GM18870 (cell line): ENCODE data around the gene OR51B5.
"Not testable (repeated sequence)": the region's sequence is repeated elsewhere in the genome, so short reads cannot be mapped to it uniquely, and the experiment has no call there.

Experiments
- ATAC-seq: cut with Tn5 transposase; IDR thresholded peaks from one replicate; pipeline ENCODE4 v1.9.1; 2021; ENCODE audit warnings: moderate library complexity; ENCODE audit not compliant: unreplicated experiment

OR51B5 gene, protein sequence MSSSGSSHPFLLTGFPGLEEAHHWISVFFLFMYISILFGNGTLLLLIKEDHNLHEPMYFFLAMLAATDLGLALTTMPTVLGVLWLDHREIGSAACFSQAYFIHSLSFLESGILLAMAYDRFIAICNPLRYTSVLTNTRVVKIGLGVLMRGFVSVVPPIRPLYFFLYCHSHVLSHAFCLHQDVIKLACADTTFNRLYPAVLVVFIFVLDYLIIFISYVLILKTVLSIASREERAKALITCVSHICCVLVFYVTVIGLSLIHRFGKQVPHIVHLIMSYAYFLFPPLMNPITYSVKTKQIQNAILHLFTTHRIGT

DNA sequence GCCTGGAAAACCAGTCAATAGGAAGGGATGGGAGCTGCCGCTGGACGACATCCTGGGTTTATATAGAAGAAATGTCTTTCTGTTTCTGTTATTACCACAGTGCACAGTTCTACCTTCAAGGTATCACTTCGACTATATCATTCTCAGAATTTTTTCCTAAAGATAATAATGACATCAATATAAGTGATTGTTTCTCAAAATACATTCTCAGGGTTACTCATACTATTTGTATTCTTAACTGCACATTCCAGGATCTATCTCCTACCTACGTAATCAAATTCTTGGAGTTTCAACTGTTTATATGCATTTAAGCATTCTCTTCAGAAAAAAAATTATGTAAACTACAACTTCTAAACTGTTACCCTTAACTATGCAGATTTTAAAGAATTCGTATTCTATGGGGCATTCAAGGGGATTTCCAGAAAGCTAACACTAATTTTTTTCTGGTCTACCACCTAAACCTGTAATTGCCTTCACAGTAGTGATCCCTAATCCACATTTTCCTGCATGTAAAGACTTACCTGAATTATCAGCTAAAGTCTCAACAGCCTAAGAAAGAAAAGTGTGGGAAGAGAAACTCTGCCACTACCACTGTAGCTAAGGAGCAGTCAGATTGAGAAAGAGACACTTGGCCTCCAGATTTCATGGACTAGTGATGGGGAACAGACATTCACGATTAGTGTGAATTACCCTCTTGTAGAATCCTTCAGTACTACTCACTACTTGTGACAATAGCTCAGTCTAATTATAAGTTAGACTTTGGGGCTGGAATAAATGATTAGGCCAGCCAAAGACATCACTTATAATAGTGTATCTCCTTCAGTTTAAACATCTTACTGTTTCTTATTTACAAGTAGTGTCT is at the start of gene OR51B5:
Gene OR51B5 (minus strand): TSS at position 51 of the 862 bp plus-strand sequence. CDS start 0 bp downstream, at position 51.
- ATAC-seq = no peak

DNA sequence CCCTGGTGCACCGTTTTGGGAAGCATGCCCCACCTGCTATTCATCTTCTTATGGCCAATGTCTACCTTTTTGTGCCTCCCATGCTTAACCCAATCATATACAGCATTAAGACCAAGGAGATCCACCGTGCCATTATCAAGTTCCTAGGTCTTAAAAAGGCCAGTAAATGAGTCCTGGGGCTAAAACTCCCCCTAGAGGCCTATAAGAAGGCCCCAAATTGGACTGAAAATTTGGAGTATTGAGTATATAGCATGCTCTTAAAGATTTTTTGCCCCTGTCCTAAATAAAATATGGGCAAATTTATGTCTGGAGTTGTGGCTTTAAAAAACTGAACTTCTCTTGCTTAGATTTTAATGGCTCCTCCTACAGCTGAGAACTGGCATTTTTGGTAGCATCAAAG is 46.9 kb upstream of the OR51B5 start:
- ATAC-seq = no peak

DNA sequence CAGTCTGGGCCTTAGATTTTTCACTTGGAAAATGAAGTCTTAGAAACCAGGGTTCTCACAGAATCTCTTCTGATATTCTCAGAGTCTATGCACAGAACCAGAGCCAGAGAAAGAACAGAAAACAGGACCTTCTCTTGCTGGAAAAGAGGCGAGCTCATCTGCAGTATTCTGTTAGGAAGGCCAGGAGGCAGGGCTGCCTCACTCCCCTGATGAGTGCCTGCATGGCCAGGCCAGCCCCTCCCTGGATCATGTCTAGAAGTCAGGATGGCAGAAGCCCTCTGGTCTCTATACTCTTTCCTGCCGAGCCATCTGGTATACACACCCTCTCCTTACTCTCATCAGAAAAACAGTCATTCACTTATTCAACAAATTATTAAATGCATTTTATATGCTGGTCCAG is 41.0 kb upstream of the OR51B5 start:
- no peak for ATAC-seq

DNA sequence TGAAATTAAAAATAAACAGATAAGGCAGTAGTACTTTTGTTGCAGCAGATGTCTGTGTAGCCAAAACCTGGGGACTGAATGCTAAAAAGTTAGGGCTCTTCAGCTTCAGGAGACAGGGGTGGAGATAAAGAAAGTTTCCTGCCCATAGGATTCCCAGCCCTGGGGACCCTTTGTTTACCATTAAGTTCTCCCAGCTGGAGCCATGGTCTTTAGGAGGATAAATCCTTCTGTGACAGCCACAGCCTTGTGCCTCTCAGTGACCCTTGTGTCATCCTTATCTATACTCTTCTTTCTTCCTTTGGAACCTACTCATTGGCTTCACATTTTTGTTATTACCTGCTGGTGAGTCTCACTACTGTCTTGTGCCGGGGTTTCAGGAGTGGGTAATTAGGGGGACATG is 40.3 kb upstream of the OR51B5 start, which contains the start of gene OR51M1:
Gene OR51M1 (plus strand): TSS at position 237 of the 400 bp plus-strand sequence. CDS start 5,587 bp downstream, outside the sequence.
- ATAC-seq = no peak

DNA sequence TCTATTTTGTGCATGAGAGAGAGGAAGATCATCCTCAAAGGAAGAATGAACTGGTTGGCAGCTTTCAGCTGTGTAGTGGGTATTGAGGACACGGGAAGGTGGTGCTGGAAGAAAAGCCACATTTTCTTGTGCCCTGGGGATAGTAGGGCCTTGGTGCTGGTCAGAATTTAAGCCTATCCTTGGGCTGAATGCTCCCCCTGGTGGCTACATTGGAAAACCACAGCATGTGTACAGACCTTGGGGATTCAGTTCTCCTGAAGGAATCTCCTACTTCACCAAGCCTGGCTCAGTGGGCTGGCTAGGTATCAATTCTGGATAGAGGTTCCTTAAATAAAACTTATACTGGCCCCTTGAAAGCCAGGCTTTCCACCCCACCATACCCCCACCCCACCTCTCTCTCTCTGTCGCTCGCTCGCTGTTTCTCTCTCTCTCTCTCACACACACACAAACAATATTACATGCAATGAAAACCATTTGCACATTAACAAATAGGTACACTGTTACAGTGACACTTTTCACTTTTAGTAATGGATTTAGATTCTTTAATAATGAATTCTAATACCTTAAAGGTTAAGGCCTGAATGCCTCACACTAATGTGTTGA is 37.5 kb upstream of the OR51B5 start:
- ATAC-seq = peak; percentile 86

DNA sequence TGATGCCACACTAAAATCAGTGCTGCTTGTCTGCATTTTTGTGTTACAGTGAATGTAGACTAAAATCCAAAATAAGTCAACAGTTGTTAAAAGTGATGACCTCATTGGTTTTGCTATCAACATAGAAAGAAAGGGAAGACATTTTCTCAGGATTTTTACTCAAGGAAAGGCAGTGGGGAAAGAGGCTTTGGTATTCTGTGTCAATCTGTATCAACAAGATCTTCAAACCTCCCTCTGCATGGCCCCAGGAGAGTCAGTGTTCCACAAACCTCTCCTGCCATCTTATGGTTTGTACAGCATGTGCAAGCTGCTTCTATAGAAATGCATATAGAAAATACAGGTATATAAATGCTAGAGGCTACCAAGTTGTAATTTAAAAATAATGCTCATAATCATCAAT is 26.5 kb upstream of the OR51B5 start:
- peak; percentile 52 for ATAC-seq

DNA sequence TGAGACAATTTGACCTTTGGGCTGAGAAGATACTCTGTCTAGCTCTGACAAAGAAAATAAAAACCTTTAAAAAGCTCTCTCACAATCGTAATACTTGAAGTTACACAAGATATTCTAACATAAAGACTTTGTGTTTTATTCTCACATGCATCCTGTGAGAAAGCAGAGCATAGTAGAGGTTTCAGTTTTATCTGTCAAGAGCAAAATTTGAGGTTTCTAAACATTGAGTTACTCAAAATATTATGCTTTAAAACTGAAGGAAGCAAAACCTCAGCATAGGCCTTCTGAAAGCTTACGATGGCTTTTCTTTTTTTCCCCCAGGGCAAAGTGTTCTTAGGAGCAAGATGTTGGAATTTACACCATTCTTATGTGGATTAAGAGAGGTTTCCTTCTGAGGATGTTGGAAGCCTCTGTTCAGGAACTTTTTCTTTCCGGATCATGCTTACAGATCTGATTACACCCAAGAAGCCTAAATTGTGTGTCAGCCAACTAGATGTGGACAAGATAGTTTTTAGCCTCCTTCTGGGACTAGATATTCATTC is 25.2 kb upstream of the OR51B5 start:
- ATAC-seq = peak; percentile 56

DNA sequence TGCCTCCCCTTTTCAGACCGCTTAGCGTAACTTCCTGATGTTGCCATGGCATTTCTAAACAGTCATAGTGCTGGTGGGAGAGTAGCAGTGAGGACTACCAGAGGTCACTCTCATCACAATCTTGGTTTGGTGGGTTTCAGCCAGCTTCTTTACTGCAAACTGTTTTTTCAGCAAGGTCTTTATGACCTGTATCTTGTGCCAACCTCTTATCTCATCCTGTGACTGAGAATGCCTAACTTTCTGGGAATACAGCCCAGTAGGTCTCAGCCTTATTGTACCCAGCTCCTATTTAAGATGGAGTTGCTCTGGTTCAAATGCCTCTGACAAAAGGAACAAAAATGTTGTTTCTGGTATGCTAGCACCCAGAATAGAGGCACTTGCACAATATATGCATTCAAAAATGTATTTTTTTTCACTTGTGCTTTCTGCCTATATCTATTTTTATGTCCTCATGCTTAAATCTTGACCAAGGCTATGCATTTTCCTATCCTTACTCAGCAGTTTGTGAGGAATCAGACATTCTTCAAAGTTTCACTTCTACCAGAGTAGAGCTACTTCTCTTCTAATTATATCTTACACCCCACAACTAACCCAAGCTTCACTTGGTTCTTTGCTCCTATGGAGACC is 24.2 kb upstream of the OR51B5 start:
- no peak for ATAC-seq

GRCh38 chr11:5366856-5367255 is 23.5 kb upstream of the OR51B5 start:
- no peak for ATAC-seq

DNA sequence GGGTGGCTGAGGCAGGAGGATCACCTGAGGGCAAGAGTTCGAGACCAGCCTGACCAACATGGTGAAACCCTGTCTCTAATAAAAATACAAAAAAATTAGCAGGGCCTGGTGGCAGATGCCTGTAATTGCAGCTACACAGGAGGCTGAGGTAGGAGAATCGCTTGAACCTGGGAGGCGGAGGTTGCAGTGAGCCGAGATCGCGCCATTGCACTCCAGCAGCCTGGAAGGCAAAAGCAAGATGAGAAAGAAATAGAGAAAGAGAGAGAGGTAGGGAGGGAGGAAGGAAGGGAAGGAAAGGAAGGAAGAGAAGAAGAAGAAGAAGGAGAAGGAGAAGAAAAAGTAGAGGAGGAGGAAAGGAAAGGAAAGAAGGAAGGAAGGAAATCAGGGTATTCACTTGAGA is 23.0 kb upstream of the OR51B5 start:
- ATAC-seq = not testable (repeated sequence)

DNA sequence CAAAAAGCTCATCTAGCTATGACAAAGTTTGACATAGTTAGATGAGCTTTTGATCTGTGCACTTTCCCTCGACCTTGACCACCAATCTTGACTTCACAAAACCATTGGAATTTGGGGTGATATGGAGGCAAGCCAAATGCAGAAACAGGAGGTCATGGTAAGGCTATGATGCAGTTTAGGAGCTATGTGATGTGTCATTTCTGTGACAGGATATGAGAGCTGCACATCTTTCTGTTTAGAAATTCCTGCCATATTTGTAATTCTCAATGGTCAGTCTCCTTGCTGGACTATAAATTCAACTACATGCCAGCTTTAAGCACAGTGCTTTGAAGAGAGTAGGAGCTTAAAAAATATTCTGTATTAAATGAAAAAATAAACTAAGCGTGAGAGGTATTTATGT is 20.9 kb upstream of the OR51B5 start:
- ATAC-seq = no peak

- no peak for ATAC-seq
These were observed 20.4 kb upstream of the OR51B5 start for GRCh38 chr11:5363679-5364078.

- no peak for ATAC-seq
These were observed 18.8 kb upstream of the OR51B5 start for GRCh38 chr11:5362017-5362625.

- ATAC-seq = not testable (repeated sequence)
These were observed 12.7 kb upstream of the OR51B5 start for GRCh38 chr11:5356031-5356430.

- no peak for ATAC-seq
These were observed 7.9 kb upstream of the OR51B5 start, which contains the start of gene OR51B6 for GRCh38 chr11:5351208-5351607. Gene OR51B6, plus strand, starts transcription at chr11:5351508. Its CDS starts 0 bp downstream, at chr11:5351508.

DNA sequence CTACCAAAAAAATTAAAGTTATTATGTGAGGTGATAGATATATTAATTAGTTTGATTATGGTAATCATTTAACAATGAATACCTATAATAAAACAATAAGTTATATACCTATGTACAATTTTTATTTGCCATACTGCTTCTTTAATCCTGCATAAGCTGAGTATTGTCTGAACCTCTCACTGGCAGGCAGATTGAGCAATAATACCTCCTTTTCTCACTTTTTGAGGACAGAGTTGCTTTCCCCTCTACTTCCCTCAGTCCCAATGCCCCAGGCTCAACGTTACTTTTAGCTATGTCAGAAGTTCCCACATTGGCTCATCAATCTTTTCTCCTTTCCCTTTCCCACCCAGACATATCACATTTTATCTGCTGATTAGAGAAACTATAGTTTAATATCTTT is 6.2 kb upstream of the OR51B5 start:
- ATAC-seq = no peak

DNA sequence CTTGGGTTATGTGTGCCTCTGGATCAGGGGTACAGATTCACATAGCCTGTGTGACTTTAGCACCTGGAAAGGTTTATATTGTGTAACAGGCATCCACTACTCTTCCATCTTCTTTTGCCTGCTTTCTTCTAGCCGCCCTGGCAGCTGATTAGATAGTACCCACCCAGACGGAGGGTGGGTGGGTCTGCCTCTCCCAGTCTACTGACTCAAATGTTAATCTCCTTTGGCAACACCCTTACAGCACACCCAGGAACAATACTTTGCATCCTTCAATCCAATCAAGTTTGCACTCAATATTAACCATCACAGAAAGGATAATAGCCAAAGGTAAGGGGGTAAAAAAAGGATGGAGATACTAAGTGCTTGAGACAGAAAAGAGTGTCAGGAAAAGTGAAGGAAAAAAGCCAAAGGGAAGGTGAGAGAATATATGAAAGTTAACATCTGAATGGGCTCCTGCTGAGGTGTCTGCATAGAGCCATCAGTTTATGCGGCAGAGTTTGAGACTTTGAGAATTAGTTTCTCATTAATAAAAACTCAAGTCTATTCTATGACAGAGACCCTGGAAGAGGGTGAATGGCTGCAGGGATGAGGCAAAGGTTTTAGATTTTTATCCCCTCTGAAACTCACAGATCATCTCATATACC is 5.3 kb upstream of the OR51B5 start:
- ATAC-seq = no peak

DNA sequence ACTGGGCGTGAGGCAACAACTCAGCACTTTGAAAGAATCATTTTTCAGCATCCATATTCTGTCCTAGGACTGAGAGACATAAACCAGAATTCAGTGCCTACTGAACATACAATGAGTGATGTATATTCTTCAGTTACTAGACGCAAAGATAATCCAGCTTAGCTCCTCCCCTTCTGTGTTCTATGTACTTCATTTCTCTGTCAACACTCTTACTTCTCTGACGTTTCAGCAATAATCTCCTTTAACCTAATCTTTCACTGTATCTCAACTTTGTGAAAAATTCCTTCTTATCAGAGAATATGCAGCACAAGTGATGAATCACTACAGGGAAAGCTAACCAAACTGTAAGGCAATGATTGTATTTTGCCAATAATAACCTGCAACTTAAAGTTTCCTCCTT is 2.5 kb upstream of the OR51B5 start:
- no peak for ATAC-seq

GRCh38 chr11:5339771-5340322 is 3.5 kb downstream of the OR51B5 start:
- peak; percentile 78 for ATAC-seq

- not testable (repeated sequence) for ATAC-seq
These were observed 6.1 kb downstream of the OR51B5 start for GRCh38 chr11:5337253-5337652.
